IPS-18a (cell line): ENCODE measurements around the gene PTPN1.

Source experiments
- H3K27ac ChIP-seq: one replicate; pipeline ENCODE4 v1.5.1; 2013; ENCODE audit warnings: low read length
- H3K27me3 ChIP-seq: one replicate; pipeline ENCODE4 v1.6.1; 2013; ENCODE audit warnings: mild to moderate bottlenecking, low read length; ENCODE audit not compliant: control insufficient read depth, insufficient read depth
- H3K36me3 ChIP-seq: one replicate; pipeline ENCODE4 v1.6.1; 2013; ENCODE audit warnings: low read depth, low read length; ENCODE audit not compliant: control insufficient read depth
- H3K4me1 ChIP-seq: one replicate; pipeline ENCODE4 v1.6.1; 2013; ENCODE audit warnings: low read depth, low read length; ENCODE audit not compliant: control insufficient read depth
- H3K4me3 ChIP-seq: one replicate; pipeline ENCODE4 v1.5.1; 2013; ENCODE audit warnings: low read length
- H3K9ac ChIP-seq: one replicate; pipeline ENCODE4 v1.6.1; 2013; ENCODE audit warnings: mild to moderate bottlenecking, low read length, moderate library complexity
- H3K9me3 ChIP-seq: one replicate; pipeline ENCODE4 v1.6.1; 2013; ENCODE audit warnings: low read depth, low read length; ENCODE audit not compliant: control insufficient read depth

PTPN1 gene

GRCh38 chr20:50487397-50487796, 22.8 kb upstream of the PTPN1 start:
- no peak overlapping the region for H3K4me3 ChIP-seq
- no peaks in the 10 kb centered on the region for H3K4me1 ChIP-seq
- H3K9me3 ChIP-seq = no peaks in the 10 kb centered on the region
- no peaks in the 10 kb centered on the region for H3K36me3 ChIP-seq
- no peak overlapping the region for H3K27ac ChIP-seq
- no peak overlapping the region for H3K9ac ChIP-seq
- H3K27me3 ChIP-seq = no peaks in the 10 kb centered on the region

- no peaks in the 10 kb centered on the region for H3K4me1 ChIP-seq
- no peak overlapping the region for H3K4me3 ChIP-seq
- no peaks in the 10 kb centered on the region for H3K9me3 ChIP-seq
- H3K27me3 ChIP-seq = no peaks in the 10 kb centered on the region
- no peak overlapping the region for H3K9ac ChIP-seq
- H3K27ac ChIP-seq = no peak overlapping the region
- no peaks in the 10 kb centered on the region for H3K36me3 ChIP-seq
These were observed 21.9 kb upstream of the PTPN1 start for GRCh38 chr20:50488236-50488806.

DNA sequence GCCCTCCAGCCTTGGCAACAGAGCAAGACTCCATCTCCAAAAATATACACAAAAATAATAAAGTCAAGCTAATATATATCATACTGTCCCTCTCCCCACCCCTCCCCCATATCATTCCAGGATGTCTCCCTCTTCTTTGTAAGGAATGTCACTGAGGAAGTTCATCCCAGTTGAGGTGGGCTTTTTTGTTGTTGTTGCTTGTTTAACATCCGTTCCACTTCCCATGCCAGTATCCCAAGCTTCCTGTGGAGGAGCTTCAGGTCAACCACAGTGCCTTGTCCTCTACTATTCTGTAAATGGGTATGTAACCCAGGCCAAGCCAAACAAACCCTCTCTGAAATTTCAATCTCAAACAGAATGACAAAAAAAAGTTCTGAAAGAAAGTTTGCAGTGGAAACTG, 19.0 kb upstream of the PTPN1 start:
- Histone ChIP-seq H3K27ac (no peak overlapping the region), H3K4me1 (no peaks in the 10 kb centered on the region), H3K27me3 (no peaks in the 10 kb centered on the region), H3K9ac (no peak overlapping the region), H3K36me3 (no peaks in the 10 kb centered on the region), H3K4me3 (no peak overlapping the region), H3K9me3 (no peaks in the 10 kb centered on the region)

GRCh38 chr20:50491926-50492634, 18.1 kb upstream of the PTPN1 start:
- H3K4me3 ChIP-seq = no peak overlapping the region
- H3K27ac ChIP-seq = no peak overlapping the region
- H3K36me3 ChIP-seq = no peaks in the 10 kb centered on the region
- H3K9me3 ChIP-seq = no peaks in the 10 kb centered on the region
- H3K9ac ChIP-seq = no peak overlapping the region
- H3K27me3 ChIP-seq = no peaks in the 10 kb centered on the region
- no peaks in the 10 kb centered on the region for H3K4me1 ChIP-seq

DNA sequence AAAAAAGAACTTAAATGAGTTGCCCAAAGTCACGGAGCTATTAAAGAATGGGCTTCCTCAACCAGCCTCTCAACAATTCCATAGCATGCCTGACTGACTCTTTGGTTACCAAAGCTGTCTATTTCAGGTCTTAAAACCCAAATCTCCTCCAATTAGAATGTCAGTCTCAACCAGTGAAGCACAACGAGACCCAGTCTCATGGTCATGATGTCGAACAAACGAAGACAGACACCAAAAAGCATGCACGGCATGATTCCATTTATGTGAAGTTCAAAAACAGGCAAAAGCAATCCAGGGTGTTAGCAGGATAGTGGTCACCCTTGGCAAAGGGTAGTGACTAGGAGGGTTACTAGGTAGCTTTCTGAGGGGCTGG, 16.3 kb upstream of the PTPN1 start:
- H3K36me3 ChIP-seq = no peaks in the 10 kb centered on the region
- H3K9ac ChIP-seq = no peak overlapping the region
- H3K9me3 ChIP-seq = no peaks in the 10 kb centered on the region
- no peaks in the 10 kb centered on the region for H3K27me3 ChIP-seq
- H3K4me3 ChIP-seq = no peak overlapping the region
- H3K4me1 ChIP-seq = no peaks in the 10 kb centered on the region
- no peak overlapping the region for H3K27ac ChIP-seq

DNA sequence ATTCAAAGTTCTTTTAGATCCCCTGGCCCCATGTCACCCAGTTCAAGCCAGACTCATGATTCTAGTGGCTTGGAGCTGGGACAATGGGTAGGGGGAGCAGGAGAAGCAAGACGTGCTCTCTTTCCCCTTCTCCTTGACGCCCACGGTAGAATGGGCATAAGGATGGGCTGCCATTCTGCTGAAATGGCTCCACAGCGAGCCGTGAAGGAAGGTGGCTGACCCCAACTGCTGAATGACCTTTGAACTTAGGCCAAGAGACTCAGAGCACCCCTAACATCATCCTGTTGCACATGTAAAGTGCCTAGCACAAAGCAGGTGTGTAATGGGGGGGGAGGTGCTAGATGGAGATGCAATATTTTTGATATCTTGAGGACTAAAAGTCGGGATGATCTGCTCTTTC, 15.8 kb upstream of the PTPN1 start:
- Histone ChIP-seq H3K9ac (no peak overlapping the region), H3K4me1 (no peaks in the 10 kb centered on the region), H3K4me3 (no peak overlapping the region), H3K27me3 (no peaks in the 10 kb centered on the region), H3K9me3 (no peaks in the 10 kb centered on the region), H3K36me3 (no peaks in the 10 kb centered on the region), H3K27ac (no peak overlapping the region)

GRCh38 chr20:50496773-50497385, 13.3 kb upstream of the PTPN1 start:
- no peak overlapping the region for H3K4me3 ChIP-seq
- no peaks in the 10 kb centered on the region for H3K4me1 ChIP-seq
- no peaks in the 10 kb centered on the region for H3K36me3 ChIP-seq
- no peak overlapping the region for H3K9ac ChIP-seq
- H3K27ac ChIP-seq = no peak overlapping the region
- no peaks in the 10 kb centered on the region for H3K27me3 ChIP-seq
- H3K9me3 ChIP-seq = no peaks in the 10 kb centered on the region

- H3K36me3 ChIP-seq = no peaks in the 10 kb centered on the region
These were observed 12.0 kb upstream of the PTPN1 start for GRCh38 chr20:50498071-50498776.

GRCh38 chr20:50499938-50500337, 10.2 kb upstream of the PTPN1 start:
- Histone ChIP-seq H3K9ac (no peak overlapping the region), H3K36me3 (no peaks in the 10 kb centered on the region), H3K9me3 (no peaks in the 10 kb centered on the region)

More at GRCh38 chr20:50498071-50498776, 12.0 kb upstream of the PTPN1 start:
- Histone ChIP-seq H3K9me3 (no peaks in the 10 kb centered on the region), H3K4me1 (no peaks in the 10 kb centered on the region), H3K4me3 (no peak overlapping the region), H3K9ac (no peak overlapping the region), H3K27ac (no peak overlapping the region), H3K27me3 (no peaks in the 10 kb centered on the region)

GRCh38 chr20:50501972-50502745, 8.0 kb upstream of the PTPN1 start:
- Histone ChIP-seq H3K27ac (no peak overlapping the region), H3K36me3 (no peaks in the 10 kb centered on the region), H3K9ac (no peak overlapping the region)

More at GRCh38 chr20:50499938-50500337, 10.2 kb upstream of the PTPN1 start:
- H3K27ac ChIP-seq = no peak overlapping the region
- no peaks in the 10 kb centered on the region for H3K4me1 ChIP-seq
- H3K27me3 ChIP-seq = no peaks in the 10 kb centered on the region
- no peak overlapping the region for H3K4me3 ChIP-seq

GRCh38 chr20:50504231-50504823, 5.9 kb upstream of the PTPN1 start:
- no peaks in the 10 kb centered on the region for H3K27me3 ChIP-seq
- H3K36me3 ChIP-seq = no peaks in the 10 kb centered on the region
- peaks cover under 1% of the 10 kb centered on the region for H3K4me1 ChIP-seq
- H3K27ac ChIP-seq = no peak overlapping the region
- no peak overlapping the region for H3K4me3 ChIP-seq
- no peak overlapping the region for H3K9ac ChIP-seq
- no peaks in the 10 kb centered on the region for H3K9me3 ChIP-seq

More at GRCh38 chr20:50501972-50502745, 8.0 kb upstream of the PTPN1 start:
- Histone ChIP-seq H3K9me3 (no peaks in the 10 kb centered on the region), H3K27me3 (no peaks in the 10 kb centered on the region), H3K4me1 (no peaks in the 10 kb centered on the region), H3K4me3 (no peak overlapping the region)
